GM23248 (cell line): ENCODE results near the gene TAPBP.

Experiments used
- EZH2 ChIP-seq: fragments of 200-600 bp; sonication (generic); IDR thresholded peaks from 2 replicates; pipeline ENCODE4 v1.6.1; 2018; ENCODE audit warnings: antibody characterized with exemption, mild to moderate bottlenecking; ENCODE audit not compliant: insufficient read depth, poor library complexity, severe bottlenecking
- EZH2phosphoT487 ChIP-seq: fragments of 200-600 bp; sonication (generic); IDR thresholded peaks from 2 replicates; pipeline ENCODE4 v1.6.1; 2018; ENCODE audit warnings: antibody characterized with exemption, moderate library complexity, mild to moderate bottlenecking, low read depth; ENCODE audit not compliant: insufficient read depth

GRCh38 chr6:33356295-33356694 lies 42.4 kb upstream of the TAPBP start:
- TF ChIP-seq EZH2 (no peak), EZH2phosphoT487 (no peak)
